ENCODE results near the gene BMP7.

The BMP7 gene

GRCh38 chr20:57124366-57124765, 142.1 kb downstream of the BMP7 start:
- DNase-seq (ENCODE audit: low spot score), result no peak

- no peak for DNase-seq (ENCODE audit: low spot score)
Observed at GRCh38 chr20:57123504-57123903, 142.9 kb downstream of the BMP7 start.

- no peak for DNase-seq (ENCODE audit: low spot score)
Observed at GRCh38 chr20:57122536-57123489, 143.6 kb downstream of the BMP7 start.

- DNase-seq (ENCODE audit: low spot score), result no peak
Observed at GRCh38 chr20:57118964-57119363, 147.5 kb downstream of the BMP7 start.

Data from SW480 (cell line).